H1 (cell line): ENCODE data around the gene TRIP13. TPM values are rescaled to one million over a fixed set of nuclear protein-coding genes. Genes with fewer than 3 reads are reported as not detected.

ENCODE experiments used
- KDM1A ChIP-seq: fragments of 200-600, 300-600 bp; sonication (generic); IDR thresholded peaks from 2 replicates; pipeline ENCODE4 v1.7.1; 2016; ENCODE audit warnings: mild to moderate bottlenecking, low read length, borderline replicate concordance
- POU5F1 ChIP-seq: IDR thresholded peaks from 2 replicates; pipeline ENCODE4 v1.6.1; 2011; ENCODE audit warnings: low read depth, mild to moderate bottlenecking, low read length, moderate library complexity
- polyA plus RNA-seq, 7 experiments: library from polyadenylated mRNA; depleted of rRNA in 3 of 7; stranded (reverse) in 5 of 7; unstranded in 2 of 7; fragments of >200 nt in 5 of 7; fragments of 200-250 nt in 2 of 7; gene quantifications; 1 replicate in 5 of 7; 2 replicates in 1 of 7; 4 replicates in 1 of 7; pipeline versions ENCODE4 v1.2.1 to v1.2.3, GENCODE V29; 2011 to 2013; ENCODE audit warnings: missing spikeins in 2 of 7, mixed read lengths in 2 of 7
- total RNA-seq: library from RNA; stranded (reverse); fragmentation: NEBNext Ultra II Directional; extraction: Animal tissue kit (Norgen Biotek cat#: 25700); gene quantifications from 2 replicates; pipeline ENCODE4 v1.2.1, GENCODE V29; 2021

The TRIP13 gene
- total and polyA plus RNA-seq, 2 of the 8 experiments (the other 6 are each of a cell fraction or from before 2014, with no cell fraction given), result 20.0 to 39.2 TPM

DNA sequence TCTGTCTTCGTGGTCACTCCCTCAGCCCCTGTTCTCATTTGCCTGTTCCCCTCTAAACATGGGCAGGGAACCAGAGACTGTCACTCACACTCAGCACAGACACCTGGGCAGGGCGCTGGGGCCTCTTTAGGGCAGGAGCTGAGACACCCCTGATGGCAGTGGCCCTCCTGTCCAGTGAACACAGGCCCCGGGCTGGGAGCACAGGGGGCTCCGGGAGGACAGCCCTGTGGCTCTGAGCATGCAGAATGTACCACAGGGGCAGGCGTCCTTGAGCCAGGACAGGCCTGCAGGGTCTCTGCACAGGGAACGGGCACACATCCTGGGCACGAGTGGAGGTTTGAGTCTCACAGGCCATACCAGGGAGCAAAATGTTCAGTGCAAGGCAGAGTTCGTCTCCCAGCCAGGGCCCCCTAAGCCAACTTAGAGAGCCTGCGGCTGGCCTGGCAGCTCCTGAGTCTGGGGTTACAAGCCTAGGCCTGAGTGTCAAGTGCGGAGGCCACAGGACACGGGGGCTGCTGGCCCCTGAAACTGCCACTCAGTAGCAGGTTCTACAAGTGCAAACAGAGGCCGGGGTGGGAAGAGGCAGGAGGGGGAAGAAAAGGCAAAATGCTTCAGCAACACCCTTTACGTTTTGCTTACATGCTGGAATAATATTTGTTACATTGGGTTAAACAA lies 60.0 kb downstream of the TRIP13 start (continued):
- no peak for TF ChIP-seq POU5F1
- no peak for TF ChIP-seq KDM1A
- TF ChIP-seq, all 59 proteins: peak for 0
